Measurements from ENCODE around the gene JOSD2.

The JOSD2 gene, protein sequence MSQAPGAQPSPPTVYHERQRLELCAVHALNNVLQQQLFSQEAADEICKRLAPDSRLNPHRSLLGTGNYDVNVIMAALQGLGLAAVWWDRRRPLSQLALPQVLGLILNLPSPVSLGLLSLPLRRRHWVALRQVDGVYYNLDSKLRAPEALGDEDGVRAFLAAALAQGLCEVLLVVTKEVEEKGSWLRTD

DNA sequence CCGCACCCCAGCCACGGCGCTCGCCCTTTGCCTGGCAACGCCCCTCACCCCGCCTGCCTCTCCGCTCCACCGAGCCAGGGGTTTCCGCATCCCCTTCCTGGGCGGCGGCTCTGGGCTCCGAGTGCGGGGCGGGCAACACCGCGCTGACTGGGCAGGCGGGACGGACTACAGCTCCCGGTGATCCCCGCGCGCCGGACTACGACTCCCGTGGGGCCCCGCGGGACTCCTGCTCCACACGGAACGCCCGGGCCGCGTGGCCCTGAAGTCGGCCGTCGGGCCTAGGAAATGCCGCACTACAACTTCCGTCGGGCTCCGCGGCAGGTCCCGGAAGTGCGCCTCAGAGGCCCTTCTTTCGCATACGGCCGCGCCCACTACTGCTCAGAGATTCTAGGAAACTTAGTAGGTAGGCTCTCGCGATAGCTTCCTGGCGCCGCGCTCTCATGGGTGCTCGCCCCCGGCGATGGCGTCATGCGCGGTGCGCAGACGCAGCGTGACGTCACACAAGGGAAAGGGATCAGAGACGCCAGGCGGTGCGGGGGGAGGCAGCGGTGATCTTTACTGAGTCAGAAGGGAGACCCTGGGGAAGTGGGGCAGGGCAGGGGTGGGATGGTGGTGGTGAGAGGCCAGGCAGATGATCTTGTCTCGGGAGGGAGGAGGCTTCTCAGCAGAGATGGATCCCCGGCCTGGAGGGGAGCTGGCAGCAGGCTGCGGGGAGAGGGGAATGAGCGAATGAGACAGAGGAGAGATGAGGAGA, at the start of gene JOSD2:
TSS of gene JOSD2 (minus strand) at position 123 of the 754 bp plus-strand sequence. CDS start 760 bp downstream, outside the sequence.
- peak; percentile 96 for DNase-seq (ENCODE audit: low read depth, low spot score)

DNA sequence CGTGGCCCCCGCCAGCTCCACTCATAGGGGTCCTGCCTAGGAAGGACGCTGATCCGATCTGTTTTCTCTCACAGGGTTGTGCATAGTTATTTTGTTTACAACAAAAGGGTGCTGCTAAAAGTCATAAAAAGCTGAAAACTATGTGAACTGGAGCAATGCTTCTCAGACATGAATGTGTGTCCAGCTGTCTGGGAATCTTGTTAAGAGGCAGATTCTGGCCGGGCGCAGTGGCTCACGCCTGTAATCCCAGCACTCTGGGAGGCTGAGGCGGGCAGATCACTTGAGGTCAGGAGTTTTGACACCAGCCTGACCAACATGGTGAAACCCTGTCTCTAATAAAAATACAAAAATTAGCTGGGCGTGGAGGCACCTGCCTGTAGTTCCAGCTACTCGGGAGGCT, 48.6 kb upstream of the JOSD2 start:
- no peak for DNase-seq (ENCODE audit: low read depth, low spot score)

DNA sequence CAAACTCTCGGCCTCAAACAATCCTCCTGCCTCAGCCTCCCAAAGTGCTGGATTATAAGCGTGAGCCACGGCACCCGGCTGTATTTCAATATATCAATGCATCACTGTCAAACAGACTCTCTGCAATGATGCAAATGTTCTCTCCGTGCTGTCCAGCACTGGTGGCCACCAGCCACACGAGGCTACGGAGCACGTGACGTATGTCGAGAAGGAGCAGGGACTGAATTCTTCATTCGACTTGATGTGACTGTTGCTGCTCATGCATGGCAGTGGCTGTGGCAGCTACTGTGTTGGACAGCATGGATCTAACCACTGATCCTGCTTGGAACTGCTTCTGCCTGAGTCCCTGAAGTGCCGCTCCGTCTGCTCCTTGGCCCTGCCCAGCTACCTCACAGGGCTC, 47.5 kb upstream of the JOSD2 start:
- no peak for DNase-seq (ENCODE audit: low read depth, low spot score)

DNA sequence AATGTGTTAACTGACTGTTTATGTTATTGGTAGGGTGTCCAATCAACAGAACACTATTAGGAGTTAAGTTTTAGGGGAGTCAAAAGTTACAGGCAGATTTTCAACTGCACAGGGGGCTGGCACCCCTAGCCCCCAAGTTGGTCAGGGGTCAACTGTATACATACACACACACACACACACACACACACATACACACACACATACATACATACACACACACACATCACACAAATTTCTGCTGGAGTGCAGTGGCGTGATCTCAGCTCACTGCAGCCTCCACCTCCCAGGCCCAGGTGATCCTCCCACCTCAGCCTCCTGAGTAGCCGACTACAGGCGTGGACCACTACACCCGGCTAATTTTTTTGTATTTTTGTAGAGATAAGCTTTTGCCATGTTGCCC, 47.0 kb upstream of the JOSD2 start:
- DNase-seq (ENCODE audit: low read depth, low spot score): no peak

DNA sequence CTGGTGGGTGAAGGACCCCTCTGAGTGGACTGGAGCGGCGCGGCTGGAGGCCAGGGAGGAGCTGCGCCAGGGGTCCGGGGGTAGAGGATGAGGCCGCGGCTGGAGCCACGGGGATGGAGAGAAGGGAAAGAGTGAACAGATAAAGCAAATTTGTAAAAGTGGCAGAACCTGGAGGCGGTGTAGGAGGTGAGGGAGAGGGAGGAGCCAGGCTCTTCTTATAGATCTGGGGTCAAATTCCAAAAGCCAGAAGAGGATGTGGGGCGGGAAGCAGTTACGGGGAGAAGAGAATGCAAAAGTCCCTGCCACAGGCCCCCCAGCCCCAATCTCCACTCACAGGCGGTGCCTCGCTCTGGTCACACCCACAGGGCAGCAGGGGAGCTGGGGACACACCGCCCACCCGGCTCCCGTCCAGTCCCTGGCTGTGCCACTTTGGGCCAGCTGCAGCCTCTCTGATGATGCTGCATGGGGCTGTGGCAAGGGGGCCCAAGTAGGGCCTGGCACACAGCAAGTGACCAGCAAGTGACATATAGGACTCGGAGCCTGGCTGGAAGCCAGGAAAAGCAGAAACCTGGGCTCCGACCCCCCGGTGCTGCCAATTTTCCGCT, 46.1 kb upstream of the JOSD2 start:
- no peak for DNase-seq (ENCODE audit: low read depth, low spot score)

DNA sequence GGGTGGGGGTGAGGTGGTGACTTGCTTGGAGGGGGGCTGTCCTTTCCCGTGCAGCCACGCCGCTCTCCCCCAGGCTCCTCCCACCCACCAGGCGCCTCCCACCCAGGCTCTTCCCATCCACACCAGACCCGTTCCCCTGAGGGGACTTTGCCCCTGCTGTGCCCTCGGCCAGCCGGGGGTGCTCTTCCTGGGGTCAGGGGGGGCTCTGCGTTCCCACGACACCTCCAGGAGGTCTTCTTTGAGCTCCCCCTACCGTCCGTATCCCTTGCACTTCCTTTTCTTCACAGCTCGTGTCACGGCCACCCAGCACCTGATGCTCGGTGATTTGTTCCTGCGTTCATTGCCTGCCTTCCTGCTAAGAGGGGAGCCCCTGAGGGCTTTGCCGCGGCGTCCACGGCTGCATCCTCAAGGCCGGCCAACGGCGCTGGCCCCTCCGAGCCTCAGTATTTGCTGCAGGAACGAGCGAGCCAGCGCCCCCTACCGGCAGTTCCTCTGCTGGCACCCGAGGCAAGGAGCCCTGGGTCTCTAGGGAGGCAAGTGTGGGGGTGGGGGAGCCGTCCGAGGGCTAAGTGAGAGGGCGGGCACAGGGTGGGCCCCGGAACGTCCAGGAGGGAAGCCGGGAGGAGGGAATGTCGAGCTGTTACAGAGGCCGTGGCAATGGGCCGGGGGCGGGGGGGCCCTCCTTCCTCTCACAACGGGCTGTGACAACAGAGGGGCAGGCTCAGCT, 45.5 kb upstream of the JOSD2 start:
- peak; percentile 47 for DNase-seq (ENCODE audit: low read depth, low spot score)

DNA sequence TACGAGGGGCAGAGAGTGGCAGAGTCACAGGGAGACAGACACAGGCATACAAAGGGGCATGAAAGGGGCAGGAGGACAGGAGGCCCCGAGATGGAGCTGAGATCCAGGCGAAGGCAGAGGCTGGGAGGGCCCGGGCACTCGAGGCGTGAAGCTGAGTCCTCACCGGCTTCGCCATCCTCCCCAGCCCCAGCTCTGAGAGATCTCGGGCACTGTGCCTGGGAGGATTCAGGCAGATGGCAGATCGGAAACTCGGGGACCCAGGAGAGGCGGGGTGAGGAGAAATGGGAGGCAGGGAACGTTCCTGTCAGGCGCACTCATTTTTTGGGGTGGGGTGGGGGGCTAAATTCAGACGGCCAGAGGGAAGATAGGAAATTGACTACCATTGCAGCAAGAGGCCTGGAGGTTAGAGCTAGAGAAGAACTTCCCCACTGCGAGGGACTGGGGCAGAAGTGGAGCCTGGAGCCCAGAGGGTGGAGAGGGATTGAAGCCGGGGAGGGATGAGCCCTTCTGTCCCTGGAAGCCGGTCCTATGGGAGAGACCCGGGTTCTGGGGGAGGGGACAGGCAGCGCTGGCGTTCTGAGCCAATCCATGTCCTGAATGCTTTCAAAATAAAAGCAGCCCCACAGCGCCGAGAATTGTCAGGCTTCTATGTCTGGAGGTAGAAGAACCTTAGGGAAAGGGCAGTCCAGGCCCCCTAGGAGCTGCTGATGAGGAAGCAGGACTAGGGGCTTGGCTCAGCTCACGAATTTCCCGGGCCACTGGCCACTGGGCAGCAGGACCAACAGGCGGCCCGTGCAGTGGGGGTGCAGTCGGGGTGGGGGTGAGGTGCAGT, 44.7 kb upstream of the JOSD2 start:
- no peak for DNase-seq (ENCODE audit: low read depth, low spot score)

DNA sequence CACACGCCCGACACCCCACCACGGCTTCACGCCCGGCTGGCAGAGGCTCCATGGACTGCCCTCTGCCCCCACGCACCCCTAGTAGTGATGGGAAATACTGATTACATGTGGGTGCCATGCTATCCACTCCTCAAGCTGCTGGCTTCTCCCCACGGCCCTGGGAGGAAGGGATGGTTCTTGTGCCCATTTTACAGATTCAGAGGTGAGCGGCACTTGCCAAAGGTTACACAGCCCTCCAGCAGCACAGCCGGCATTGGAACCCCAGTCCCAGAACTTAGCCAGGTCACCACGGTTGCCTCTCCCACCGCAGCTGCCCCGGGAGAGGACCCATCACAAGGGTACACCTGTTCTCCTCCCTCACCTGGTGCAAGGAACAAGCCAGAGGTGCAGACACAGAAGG, 44.0 kb upstream of the JOSD2 start:
- DNase-seq (ENCODE audit: low read depth, low spot score): no peak

DNA sequence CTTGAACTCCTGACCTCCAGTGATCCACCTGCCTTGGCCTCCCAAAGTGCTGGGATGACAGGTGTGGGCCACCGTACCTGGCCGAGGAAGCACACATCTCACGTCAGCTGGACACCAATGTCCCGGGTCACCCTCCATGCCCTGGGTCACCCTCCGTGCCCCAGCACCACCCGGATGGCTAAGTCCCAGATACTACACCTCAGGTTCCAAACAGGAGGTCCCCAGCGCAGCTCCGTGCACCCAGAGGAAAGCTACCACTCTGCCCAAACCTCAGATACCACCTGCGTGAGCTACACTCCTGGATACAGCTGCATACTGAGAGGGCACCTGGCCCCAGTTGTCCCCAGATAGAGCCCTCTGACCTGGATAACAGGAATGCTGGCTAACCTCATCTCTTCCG, 43.2 kb upstream of the JOSD2 start:
- DNase-seq (ENCODE audit: low read depth, low spot score): no peak

DNA sequence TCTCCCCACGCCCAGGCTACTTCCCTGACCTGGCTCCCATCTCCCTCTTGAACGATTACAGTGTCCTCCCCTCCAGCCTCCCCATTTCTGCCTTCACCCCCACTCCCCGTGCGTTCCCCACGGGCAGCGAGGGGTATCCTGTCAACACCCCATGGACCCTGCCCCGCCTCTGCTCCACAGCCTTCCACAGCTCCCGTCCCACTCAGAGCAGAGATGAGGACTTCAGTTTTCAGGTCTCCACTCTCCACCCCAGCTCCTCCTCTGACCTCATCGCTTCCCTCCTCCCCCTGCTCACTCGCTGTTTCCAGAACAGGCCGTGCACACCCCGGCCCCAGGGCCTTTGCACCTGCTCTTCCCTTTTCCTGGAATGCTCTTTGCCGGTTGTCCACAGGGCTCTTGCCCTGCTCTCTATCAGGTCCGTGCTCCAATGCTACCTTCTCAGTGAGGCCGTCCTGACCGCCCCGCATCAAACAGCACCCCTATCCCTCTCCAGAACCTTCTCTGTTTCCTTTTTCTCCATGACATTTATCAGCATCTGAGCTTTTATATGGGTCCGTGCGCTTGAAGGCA, 42.2 kb upstream of the JOSD2 start:
- DNase-seq (ENCODE audit: low read depth, low spot score): no peak

DNA sequence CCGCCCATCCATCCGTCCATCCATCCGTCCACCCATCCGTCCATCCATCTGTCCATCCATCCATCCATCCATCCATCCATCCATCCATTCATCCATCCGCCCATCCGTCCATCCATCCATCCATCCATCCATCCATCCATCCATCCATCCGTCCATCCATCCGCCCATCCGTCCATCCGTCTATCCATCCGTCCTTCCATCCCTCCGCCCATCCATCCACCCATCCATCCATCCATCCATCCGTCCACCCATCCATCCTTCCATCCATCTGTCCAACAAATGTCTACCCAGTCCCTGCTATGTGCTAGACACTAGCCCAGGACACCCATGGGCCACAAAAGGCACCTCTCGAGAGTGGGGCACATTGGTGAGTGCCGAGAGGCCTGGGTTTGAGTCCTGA, 41.5 kb upstream of the JOSD2 start:
- DNase-seq (ENCODE audit: low read depth, low spot score): no peak

DNA sequence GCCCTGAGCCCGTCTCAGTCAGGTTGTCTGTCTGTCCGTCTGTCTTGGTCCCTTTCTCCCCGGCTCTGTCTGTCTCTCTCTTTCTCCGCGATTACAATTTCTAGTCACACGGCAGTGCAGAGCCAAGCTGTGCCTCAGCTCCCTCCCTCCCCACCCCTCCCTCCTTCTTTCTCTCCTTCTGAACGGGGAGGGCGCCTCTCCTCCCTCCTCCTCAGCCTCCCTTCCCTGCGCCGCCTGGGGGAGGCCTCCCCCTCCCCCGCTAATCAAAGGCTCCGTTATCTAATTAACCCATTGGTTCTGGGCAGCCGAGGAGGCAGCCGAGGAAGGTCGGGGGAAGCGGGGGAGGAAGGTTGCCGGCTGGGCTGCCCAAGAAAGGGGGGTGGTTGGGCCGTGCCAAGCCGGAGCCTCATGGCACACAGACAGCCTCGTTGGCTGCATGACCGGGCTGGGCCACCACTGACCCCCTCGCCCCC, 40.8 kb upstream of the JOSD2 start:
- DNase-seq (ENCODE audit: low read depth, low spot score): no peak

DNA sequence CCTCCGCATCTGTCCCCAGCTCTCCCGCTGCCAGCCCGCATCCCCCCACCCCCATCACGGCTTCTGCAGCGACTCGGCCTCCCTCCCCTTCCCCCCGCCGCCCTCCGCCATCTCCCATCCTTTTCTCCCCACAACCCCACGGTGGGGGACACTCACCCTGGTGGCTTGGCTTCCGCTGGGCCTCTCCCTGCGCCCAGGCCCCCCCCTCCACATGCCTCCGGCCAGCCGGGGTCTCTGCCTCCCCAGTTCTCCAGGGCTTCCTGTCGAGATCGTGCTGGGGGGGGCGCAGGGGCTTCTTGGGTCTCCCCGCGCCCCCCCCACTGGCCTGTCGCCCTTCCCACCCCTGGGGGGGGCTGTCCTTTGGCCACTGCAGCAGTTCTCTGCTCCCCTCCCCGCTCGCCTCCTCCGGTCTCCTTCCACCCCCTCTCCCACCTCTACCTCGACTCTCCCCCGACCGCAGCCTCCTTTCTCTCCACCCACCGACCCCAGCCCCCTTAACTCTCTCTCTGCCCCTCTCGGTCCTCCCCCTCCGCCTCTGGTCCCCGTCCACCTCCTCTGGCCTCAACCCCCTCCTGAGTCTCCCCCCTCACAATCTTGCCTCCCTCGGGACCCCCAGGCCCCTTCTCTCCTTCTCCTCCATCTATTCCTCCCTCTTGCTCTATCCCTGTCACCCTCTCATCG, 40.2 kb upstream of the JOSD2 start:
- DNase-seq (ENCODE audit: low read depth, low spot score): no peak

DNA sequence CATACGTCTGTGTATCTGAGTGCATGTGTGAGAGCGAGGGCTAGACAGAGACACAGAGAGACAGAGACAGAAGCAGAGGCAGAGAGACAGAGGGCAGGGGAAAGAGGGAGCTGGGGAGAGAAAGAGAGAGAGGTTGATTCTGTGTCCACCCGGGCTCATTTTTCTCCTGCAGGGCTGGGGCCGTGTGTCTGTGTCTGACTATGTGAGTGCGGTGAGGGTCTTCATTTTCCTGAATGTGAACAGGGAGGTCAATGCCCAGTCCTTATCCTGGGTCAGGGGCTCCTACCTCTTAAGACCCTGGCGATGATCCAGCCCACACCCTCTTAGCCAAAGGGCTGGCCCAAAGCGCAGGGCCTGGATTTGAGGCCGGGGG, 39.6 kb upstream of the JOSD2 start:
- no peak for DNase-seq (ENCODE audit: low read depth, low spot score)

DNA sequence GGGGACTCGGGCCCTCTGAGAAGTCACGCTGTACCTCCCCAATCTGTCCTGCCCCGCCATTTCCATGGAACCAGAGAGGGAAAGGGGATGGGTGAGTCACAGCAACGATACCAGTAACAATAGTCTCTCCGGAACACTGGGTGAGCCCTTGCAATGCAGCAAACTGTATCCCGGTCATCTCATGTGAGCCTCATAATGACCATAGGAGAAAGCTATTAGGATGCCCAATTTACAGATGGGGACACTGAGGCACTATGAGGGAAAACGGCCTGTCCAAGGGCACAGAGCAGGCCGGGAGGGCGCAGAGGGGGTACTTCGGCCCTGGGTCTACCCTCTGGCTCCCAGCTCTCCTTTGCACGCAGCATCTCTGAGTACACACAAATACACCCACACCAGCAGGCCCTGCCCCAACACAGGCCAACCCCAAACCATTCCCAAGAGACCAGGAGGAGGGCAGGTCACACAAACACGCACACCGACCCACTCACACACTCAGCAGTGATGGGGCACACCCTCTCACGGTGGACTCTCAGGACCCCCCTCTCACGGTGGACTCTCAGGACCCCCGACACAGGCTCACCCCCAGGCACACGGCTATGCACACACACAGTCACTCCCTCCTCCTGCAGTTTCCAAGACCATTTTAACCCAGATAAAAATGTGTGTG, 39.1 kb upstream of the JOSD2 start:
- no peak for DNase-seq (ENCODE audit: low read depth, low spot score)

DNA sequence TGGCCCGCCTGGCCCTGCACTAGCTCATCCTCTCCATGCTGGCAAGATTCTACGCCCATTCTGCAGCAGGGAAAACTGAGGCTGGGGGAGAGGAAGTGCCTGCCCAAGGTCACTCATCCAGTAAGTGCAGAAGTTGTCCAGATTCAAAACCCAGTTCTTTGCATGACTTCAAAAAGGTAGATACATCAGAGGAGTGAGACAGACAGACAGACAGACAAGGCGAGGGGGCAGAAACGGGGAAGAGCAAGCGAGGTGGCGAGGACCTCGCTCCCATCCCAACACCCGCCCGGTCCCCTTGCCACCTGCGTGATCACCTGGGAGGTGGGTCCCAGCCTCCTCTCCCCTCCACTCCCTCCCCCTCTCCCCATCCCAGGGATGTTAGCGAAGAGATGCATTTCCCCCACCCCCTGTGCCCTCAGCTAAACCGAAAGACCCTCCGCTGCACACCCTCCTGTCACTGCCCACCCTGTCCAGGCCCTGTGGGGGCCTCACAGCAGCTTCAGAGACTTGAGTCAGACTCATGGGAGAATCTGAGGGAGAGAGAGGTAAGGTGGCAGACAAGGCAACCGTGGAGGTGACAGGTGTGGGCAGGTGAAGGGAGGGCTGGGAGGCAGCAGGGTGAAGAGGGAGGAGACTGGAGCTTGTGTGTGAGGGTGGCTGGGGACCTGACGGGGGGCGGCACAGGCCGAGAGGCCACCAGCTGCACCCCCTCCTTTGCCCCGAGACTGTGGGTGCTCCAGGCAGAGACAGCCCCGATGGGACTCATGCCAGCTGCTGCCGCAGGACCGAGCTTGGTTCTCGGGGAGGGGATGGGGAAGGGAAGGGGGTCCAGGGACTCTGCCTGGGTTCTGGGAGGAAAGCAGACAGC, 38.3 kb upstream of the JOSD2 start:
- no peak for DNase-seq (ENCODE audit: low read depth, low spot score)

DNA sequence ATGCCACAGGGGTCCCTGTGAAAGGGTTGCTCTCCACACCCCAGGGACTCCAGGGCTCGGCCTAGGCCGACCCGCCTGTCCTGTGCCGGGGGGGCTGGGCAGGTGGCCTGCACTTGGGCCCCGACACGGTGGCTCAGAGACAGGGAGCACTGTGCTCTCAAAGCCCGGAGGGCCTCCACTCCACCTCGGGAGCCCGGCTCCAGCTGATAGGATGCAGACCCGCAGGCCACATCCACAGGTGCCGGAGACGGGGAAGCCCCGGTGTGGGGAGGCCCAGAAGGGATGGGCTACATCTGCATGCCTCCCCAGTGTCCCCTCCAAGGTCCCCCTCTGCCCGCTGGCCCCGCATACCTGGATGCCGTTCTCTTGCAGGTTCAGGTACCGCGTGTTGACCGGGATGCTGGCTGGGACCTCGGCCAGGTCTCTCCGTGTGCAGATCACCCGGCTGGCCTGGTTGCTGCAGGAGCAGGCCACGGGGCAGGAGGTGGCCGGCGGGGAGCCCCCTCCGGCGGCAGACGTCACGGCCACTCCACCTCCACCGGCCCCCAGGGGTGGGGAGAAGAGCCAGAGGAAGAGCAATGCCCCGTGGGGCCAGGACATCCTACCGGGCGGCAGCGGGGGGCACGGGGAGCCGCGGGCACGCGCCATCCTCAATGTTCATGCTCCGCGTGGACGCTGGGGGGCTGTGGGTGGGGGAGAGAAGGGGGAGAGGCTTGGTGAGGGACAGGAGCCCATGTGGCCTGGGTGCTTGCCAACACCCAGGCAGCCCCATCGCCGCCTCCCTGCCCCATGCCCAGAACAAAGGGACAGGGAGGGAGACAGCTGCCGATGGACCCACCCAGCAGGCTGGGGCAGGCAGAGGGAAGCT, 37.4 kb upstream of the JOSD2 start:
- DNase-seq (ENCODE audit: low read depth, low spot score): no peak
